Measurements from ENCODE around the gene SIAE.

SIAE gene

GRCh38 chr11:124673333-124674167, at the start of gene SIAE, which contains the start of gene SPA17:
Gene SIAE, minus strand, starts transcription at chr11:124673739. Its CDS starts 31 bp downstream, at chr11:124673708.
Gene SPA17, plus strand, starts transcription at chr11:124673904. Its CDS starts 1,361 bp downstream, at chr11:124675265.
- TF ChIP-seq CTCF (IDR thresholded peaks at IDR 0.05; ENCODE audit: extremely low read depth, missing control alignments): no peak
- DNase-seq (ENCODE audit: low spot score): peak; percentile 91

GRCh38 chr11:124722176-124722575, 48.6 kb upstream of the SIAE start:
- no peak for DNase-seq (ENCODE audit: low spot score)
- no peak for TF ChIP-seq CTCF (IDR thresholded peaks at IDR 0.05; ENCODE audit: extremely low read depth, missing control alignments)

- DNase-seq (ENCODE audit: low spot score): no peak
- no peak for TF ChIP-seq CTCF (IDR thresholded peaks at IDR 0.05; ENCODE audit: extremely low read depth, missing control alignments)
These were observed 46.0 kb upstream of the SIAE start for GRCh38 chr11:124719534-124719933.

GRCh38 chr11:124718801-124719200, 45.3 kb upstream of the SIAE start:
- no peak for DNase-seq (ENCODE audit: low spot score)
- TF ChIP-seq CTCF (IDR thresholded peaks at IDR 0.05; ENCODE audit: extremely low read depth, missing control alignments): no peak

GRCh38 chr11:124717786-124718651, 44.5 kb upstream of the SIAE start:
- DNase-seq (ENCODE audit: low spot score): no peak
- no peak for TF ChIP-seq CTCF (IDR thresholded peaks at IDR 0.05; ENCODE audit: extremely low read depth, missing control alignments)

GRCh38 chr11:124717421-124717785, 43.9 kb upstream of the SIAE start:
- peak; percentile 63 for DNase-seq (ENCODE audit: low spot score)
- TF ChIP-seq CTCF (IDR thresholded peaks at IDR 0.05; ENCODE audit: extremely low read depth, missing control alignments): no peak

- no peak for DNase-seq (ENCODE audit: low spot score)
- TF ChIP-seq CTCF (IDR thresholded peaks at IDR 0.05; ENCODE audit: extremely low read depth, missing control alignments): no peak
These were observed 43.1 kb upstream of the SIAE start for GRCh38 chr11:124716591-124716990.
